ENCODE data around the gene CTXN1. TPM values are rescaled to one million over a fixed set of nuclear protein-coding genes. Genes with fewer than 3 reads are reported as not detected.
A peak's percentile ranks its signal among the peaks of the same experiment; 100 is the strongest.

Gene CTXN1
- total RNA-seq, 2 donors from 2014 or later = 60.1 to 87.2 TPM

DNA sequence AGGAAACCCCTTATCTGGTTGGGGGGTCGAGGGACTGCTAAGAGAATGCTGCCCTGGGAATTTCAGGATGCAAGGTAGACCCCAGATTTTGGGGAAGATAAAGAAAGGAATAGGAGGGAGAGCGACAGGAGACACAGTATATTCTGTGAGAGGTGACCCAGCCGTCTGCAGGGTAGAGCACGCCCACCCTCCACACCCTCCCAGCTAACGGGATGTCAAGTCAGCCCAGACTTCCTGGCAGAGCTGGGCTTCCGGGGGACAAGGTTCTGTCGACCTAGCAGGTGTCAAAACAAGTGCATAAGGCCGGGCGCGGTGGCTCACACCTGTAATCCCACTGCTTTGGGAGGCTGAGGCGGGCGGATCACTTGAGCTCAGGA lies 51.0 kb downstream of the CTXN1 start:
- no peak for DNase-seq
- Mint-ChIP-seq H3K4me1 (peaks cover 3% of the 10 kb centered on the region), H3K27ac (no peak overlapping the region), H3K36me3 (ENCODE audit: low read depth) (no peaks in the 10 kb centered on the region), H3K9me3 (peaks cover 1% of the 10 kb centered on the region), H3K27me3 (ENCODE audit: insufficient read depth) (peaks cover 54% of the 10 kb centered on the region), H3K4me3 (peak overlapping the region; percentile 64)
- no peak overlapping the region for H3K27ac ChIP-seq (ENCODE audit: low read depth, low read length)
- peak overlapping the region; percentile 78 for H3K4me3 ChIP-seq (ENCODE audit: low read length)
- TF ChIP-seq, protein P1, sequence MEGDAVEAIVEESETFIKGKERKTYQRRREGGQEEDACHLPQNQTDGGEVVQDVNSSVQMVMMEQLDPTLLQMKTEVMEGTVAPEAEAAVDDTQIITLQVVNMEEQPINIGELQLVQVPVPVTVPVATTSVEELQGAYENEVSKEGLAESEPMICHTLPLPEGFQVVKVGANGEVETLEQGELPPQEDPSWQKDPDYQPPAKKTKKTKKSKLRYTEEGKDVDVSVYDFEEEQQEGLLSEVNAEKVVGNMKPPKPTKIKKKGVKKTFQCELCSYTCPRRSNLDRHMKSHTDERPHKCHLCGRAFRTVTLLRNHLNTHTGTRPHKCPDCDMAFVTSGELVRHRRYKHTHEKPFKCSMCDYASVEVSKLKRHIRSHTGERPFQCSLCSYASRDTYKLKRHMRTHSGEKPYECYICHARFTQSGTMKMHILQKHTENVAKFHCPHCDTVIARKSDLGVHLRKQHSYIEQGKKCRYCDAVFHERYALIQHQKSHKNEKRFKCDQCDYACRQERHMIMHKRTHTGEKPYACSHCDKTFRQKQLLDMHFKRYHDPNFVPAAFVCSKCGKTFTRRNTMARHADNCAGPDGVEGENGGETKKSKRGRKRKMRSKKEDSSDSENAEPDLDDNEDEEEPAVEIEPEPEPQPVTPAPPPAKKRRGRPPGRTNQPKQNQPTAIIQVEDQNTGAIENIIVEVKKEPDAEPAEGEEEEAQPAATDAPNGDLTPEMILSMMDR (conservative IDR thresholded peaks at IDR 0.05) = no peak
- H3K9ac ChIP-seq (ENCODE audit: extremely low read depth, low read length, poor library complexity, severe bottlenecking) = no peak overlapping the region
- H3K9me3 ChIP-seq (ENCODE audit: control insufficient read depth, low read length) = no peaks in the 10 kb centered on the region
- WGBS, 2 experiments (ENCODE audit: insufficient coverage in 1 of 2, insufficient read length in 1 of 2) = 59 to 65% methylated on average over 5 to 12 of the region's 12 CpGs
- peaks cover 14% of the 10 kb centered on the region for H3K27me3 ChIP-seq (ENCODE audit: control insufficient read depth, insufficient read depth, low read length, poor library complexity, severe bottlenecking)
- H3K4me1 ChIP-seq (ENCODE audit: control insufficient read depth, insufficient read depth, low read length) = no peaks in the 10 kb centered on the region
- H3K36me3 ChIP-seq (ENCODE audit: control insufficient read depth, insufficient read depth, low read length) = no peaks in the 10 kb centered on the region

Other genes with a start within 250 kb of the CTXN1 start
- not detected for gene MCEMP1, start 249.0 kb downstream of the CTXN1 start, total RNA-seq
- gene TRAPPC5, start 245.3 kb downstream of the CTXN1 start, total RNA-seq = 10 to 100 TPM; 64.6 to 93.1 TPM
- gene FCER2, start 224.0 kb downstream of the CTXN1 start, total RNA-seq = not detected
- not detected for gene CLEC4G, start 194.0 kb downstream of the CTXN1 start, total RNA-seq
- gene CD209, start 178.6 kb downstream of the CTXN1 start, total RNA-seq = not detected
- not detected for gene CLEC4M, start 162.9 kb downstream of the CTXN1 start, total RNA-seq
- 1 to 10 TPM; 6.4 to 9.2 TPM for gene EVI5L, start 95.9 kb downstream of the CTXN1 start, total RNA-seq
- gene PRR36, start 51.7 kb downstream of the CTXN1 start, total RNA-seq = 10 to 100 TPM in 1 of 2 donors, 1 to 10 TPM in 1; 9.5 to 20.2 TPM
- 1 to 10 TPM; 2.8 to 3.4 TPM for gene LRRC8E, start 37.6 kb downstream of the CTXN1 start, total RNA-seq
- 10 to 100 TPM; 33.4 to 40.0 TPM for gene MAP2K7, start 22.3 kb downstream of the CTXN1 start, total RNA-seq
- gene TGFBR3L, start 11.3 kb downstream of the CTXN1 start, total RNA-seq = 1 to 10 TPM in 1 of 2 donors, under 1 TPM in 1; 0.84 to 2.2 TPM
- gene SNAPC2, start 5.8 kb downstream of the CTXN1 start, total RNA-seq = 10 to 100 TPM; 11.9 to 14.2 TPM
- 10 to 100 TPM; 78.1 to 80.0 TPM for gene TIMM44, start 17.5 kb upstream of the CTXN1 start, total RNA-seq
- gene ELAVL1, start 79.5 kb upstream of the CTXN1 start, total RNA-seq = 100 to 1,000 TPM; 123 to 149 TPM
- not detected for gene CCL25, start 126.6 kb upstream of the CTXN1 start, total RNA-seq
- 100 to 1,000 TPM; 105 to 143 TPM for gene FBN3, start 223.5 kb upstream of the CTXN1 start, total RNA-seq

Measured in endodermal cell (in vitro differentiated cells).